NCI-H748 (cell line): ENCODE data around the gene DYSF.
A peak's percentile ranks its signal among the peaks of the same experiment; 100 is the strongest.

ENCODE experiments used
- DNase-seq: peaks from one replicate; lab custom pipeline; 2025; ENCODE audit not compliant: unreplicated experiment; lab: John Stamatoyannopoulos, UW

DYSF gene

DNA sequence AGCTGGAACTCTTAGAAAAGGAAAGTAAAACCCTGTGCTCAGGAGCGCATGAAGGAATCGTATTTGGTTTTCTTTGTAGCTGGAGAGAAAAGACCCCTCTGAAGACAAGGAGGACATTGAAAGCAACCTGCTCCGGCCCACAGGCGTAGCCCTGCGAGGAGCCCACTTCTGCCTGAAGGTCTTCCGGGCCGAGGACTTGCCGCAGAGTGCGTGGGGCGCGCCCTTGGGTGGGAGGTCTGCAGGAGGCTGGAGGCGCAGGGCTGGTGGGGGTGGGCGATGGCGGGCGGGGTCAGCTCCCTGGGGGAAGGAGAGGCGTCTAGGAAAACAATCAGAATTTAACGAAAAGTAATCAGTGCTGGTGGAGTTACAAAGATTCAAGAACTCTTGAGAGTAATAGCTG is 72.8 kb downstream of the DYSF start:
- DNase-seq, result no peak

DNA sequence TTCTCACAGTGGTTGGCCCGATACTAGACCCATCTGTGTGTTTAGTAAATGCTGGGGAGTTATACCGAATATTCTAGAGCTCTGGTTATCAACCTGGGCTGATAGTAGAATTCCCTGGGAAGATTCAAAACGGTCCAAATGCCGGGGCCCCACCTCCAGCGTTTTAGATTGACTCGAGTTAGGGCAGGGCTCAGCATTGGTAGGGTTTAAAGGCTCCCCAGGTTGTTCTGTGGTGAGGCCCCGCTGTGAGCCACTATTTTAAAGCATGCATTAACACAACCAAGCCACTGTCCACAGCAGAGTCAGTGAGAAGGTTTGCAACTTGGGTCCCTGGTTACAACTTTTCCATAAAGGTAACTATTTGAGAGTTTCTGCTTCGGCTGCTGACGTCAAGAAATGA is 73.6 kb downstream of the DYSF start:
- no peak for DNase-seq

DNA sequence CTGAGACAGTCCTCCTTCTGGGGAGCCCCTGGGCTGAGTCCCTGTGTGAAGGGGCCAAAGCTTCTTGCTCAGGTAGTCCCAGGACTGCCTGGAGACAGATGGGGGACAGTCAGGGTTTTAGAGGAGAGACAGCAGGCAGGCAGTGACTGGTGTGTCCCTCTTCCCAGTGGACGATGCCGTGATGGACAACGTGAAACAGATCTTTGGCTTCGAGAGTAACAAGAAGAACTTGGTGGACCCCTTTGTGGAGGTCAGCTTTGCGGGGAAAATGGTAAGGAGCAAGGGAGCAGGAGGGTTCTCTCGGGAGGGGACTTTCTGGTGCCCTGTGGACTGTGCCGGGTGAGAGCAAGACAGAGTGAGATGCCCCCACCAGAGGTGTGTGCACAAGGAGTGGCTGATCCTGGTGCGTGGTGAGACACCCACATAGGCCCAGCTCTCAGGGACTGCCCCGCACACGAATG is 74.8 kb downstream of the DYSF start:
- no peak for DNase-seq

DNA sequence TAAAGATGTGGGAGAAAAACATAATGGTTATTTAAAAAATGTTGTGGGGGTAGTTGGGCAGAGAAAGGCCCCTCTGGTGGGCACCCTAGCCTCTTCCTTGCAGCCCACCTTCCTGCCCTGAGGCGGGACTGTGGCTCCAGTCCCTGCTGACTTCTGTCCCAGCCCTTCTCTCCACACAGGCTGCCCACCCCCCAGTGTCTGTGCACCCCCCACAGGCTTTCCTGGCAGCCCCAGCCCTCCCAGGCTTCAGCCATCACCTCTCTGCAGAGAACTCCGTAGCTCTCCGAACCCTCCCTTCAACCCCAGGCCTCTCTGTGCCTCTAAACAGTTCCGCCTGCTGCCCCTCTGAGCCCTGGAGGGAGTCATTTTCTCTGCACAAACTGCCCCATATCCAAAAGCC is 75.4 kb downstream of the DYSF start:
- DNase-seq, result no peak

DNA sequence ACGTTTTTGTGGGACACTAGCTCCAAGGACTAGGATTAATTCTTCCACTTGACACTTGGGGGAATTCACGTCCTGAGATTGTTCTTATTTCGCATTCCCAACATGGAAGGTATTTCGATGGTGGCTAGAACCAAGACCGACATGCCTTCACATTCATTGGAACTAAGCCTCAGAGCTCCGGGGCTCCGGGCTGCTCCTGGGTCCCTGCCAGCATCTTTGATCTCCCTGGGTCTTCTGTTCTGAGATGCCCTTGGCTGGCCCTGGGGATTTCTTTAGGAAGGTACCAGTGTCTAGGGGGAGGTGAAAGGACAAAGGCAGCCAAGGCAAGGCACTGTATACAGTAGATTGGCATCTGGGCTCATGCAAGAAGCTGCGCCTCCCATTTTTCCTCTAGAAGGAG is 76.8 kb downstream of the DYSF start:
- DNase-seq, result no peak

DNA sequence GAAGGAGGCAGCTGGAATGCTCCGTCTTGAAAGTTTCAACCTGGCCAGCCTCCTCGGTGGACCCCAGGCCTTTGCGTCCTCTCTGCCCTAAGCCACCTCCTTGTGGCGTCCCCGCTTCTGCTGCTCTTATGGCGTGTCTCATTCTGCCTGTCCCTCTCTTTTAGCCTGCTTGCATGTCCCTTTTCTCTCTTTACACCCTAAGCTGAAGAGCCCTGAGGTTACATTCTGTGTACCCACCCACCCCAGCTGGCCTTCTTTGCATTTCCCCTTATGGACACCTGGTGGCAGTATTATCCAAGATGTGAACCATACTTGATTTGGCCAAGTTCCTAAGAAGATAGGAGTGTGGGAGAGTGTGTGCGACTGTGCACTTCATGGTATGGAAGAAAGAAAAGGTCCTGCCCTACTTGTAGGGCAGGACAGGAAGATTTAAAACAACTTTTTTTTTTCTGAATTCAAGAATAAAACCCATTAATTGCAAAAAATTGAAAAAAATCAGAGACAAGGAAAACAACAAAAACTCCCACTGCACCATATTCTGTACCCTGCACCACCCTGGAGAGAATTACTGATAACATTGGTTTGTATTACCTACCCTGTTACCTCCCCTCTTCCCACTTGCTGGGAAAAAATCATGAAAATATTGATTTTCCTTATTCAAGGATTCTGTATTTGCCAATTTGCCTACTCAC is 77.4 kb downstream of the DYSF start:
- DNase-seq, result peak; percentile 46

DNA sequence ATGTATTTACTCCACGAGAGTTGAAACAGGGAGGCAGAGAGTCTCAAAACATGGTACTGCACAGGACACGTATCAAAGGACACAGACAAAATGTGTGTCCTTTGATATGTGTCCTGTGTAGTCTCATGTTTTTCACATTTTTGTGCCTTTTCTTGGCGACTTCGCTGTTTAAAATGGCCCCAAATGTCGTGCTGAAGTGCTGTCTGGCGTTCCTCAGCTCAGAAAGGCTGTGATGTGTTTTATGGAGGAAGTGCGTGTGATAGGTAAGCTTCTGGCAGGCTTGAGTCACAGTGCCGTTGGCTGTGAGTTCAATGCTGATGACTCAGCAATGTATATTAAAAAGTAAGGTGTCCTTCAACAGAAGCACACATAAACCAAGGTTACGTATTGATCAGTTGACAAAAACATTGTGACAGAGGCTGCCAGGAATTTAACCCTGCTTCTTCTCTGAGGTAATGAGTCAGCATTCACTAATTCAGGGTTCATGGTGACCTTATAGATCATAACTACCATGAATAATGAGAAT is 78.2 kb downstream of the DYSF start:
- no peak for DNase-seq

DNA sequence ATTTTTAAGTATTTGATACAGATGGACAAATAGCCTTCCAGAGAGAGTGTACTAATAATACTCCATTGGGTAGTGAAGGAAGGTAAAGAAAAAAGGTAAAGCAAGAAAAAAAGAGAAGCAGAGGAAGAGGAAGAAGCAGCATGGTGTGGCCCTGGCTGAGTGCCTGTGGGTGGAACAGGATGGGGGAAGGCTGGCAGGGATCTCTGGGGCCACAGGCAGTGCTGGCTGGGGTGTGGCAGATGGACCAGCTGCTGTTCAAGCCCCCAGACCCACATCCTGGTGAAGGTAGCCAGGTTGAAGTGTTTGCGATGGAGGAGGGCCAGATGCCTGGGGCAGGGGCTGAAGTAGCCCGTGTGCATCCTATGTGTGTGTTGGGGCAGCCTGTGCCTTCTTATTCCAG is 79.0 kb downstream of the DYSF start:
- no peak for DNase-seq

DNA sequence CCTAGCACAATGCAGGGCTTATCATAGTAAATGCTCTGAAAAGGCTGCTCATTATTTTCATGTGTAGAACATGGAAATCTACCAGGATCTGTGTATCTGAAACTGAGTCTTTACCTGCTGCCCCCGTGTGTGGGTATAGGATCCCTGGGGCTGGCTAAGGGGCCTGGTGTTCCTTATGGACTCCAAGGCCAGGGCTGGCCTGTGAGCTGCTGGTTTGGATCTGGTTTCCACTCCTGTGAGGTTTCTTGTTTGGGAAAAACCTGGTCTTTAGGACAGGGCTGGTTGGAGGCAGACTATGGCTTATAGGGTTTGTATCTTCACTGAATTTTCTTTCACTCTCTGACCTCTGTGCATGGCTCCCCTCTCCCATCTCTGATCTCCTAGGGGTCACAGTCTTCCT is 80.8 kb downstream of the DYSF start:
- no peak for DNase-seq

DNA sequence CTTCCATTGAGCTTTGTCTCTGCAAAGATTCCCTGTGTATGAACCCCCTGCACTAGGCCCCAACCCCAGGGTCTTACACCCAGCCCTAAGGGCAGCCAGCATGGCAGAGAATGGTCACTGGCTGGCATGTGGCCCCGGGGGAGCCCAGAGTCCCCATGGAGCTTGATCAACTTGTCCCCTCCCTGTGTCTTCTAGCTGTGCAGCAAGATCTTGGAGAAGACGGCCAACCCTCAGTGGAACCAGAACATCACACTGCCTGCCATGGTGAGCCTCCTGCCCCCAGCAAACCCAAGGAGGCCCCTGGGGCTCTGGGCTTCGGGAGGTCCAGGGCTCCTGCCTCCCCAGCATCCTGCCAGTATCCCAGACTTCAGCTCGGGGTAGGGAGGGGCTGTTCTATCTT is 81.5 kb downstream of the DYSF start:
- DNase-seq, result no peak

DNA sequence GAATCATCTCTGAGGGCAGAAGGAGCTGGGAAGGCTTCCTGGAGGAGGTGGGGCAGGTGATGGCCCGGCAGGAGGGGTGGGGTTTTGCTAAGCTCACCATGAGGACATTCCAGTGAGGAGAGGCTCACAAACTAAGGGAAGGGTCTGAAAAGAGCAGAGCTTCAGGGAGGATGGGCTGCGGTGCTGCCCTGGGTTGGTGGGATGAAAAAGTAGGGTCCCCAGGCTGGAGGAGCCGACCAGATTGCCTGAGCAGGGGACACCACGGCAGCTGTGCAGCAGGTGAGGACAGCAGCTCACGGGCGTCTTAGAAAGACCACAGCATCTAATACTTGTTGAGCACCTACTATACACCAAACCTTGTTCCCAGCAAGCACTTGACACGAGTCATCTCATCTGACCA is 82.2 kb downstream of the DYSF start:
- DNase-seq, result no peak

DNA sequence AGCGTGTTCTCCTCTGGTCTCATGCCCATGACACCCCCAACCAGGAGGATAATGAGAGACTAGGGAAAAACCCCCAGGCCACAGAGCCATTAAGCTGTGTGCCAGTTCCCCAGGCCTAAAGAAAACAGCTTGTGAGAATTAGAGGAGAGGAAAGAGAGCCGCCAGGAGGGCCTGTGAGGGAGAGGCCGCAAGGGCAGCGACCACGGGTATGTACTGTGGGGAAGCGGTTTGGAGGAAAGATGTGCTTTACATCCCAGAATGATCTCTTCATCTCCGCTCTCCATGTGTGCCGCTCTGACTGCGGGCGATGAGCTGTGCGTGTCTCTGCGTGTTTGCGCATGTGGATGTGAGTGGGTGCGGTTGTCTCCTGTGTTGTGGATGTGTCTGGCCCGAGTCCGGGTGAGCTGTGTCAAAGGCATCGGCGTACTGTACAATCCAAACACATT is 82.9 kb downstream of the DYSF start:
- no peak for DNase-seq

DNA sequence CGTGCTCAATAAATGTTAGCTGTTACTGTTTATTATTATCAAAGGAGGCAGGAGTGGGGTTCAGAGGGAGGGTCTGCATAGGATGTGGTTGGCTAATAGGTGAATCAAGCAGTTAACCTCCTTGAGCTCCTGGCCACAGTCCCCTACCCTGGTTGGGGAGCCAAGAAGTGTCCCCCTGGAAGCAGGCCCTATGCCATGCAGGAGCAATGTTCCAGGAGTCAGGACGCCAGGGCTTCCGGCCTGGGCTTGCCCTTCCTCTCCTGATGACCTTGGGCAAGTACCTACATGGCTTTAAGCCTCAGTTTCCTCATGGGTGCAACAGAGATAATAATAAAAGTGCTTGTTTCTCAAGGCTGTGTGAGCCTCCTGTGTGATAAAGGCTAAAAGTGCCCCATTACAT is 84.9 kb downstream of the DYSF start:
- DNase-seq, result no peak

DNA sequence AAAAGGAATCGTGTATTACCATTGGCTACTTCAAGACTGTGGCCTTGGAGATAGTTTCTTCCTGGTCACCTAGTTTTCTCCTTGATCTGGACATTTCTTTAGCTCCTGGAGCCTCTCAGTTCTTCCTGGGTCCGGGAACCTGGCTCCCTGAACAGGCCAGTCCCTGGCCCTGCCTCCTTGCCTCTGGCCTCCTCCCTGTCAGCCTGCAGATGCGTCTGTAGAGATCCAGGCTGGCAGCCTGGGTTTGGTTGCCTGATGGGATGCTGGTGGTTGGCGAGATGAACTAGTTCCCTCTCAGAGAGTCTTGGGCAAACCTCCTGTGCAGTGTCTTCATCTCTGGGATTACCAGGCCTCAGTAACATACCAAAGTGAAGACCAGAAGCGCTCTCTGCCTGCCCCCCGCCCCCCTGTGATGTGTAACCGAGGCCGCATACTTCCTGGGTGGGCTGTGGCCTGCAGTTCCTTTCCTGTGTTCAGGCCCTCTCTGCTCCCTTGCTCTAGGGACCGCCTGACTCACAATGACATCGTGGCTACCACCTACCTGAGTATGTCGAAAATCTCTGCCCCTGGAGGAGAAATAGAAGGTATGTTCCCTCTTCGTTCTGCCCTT is 85.4 kb downstream of the DYSF start:
- no peak for DNase-seq

DNA sequence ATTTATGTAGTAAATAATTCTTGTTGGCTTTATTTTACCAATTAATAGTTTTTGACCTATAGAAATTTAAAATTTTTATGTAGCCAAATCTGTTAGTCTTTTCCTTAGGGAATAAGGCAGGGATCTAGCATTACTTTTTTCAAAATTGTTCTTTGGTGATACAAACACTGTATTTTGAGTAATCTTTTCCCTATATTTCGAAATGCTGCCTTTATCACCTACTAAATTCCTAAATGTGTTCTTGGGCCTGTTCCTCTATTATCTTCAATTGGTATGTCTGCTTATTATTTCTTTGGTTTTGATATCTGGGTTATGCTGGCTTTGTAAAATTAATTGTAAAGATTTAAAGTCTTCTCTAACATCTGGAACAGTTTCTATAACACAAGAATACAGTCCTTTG is 87.5 kb downstream of the DYSF start:
- DNase-seq, result no peak

DNA sequence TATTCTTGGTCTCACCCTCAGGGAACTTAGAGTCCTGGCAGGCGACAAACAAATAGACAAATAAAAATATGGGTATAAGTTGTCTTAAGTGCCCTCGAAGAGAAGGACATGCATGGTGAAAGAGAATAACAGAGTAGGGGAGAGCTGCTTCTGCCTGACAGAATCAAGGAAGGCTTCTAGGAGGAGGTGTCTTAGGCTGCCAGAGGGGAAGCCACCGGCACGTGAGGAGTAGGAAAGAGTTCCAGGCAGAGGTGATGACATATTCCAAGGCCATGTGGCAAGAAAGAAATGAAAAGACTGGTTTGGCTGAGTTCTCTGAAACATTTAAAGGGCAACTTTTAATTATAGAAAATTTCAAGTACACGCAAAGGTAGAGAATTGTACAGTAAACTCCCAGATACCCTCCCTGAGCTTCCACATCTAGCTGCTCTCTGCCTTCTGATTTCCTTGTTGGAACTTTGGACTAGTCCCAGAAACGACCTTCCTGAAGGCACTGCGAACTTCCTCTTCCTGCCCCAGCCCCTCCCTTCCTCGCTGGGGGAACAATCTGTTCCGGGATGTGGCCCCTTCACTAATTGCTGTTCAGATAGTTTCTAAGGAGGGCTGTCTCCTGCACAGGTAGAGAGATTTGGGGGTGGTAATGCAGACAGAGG is 91.7 kb downstream of the DYSF start:
- no peak for DNase-seq

DNA sequence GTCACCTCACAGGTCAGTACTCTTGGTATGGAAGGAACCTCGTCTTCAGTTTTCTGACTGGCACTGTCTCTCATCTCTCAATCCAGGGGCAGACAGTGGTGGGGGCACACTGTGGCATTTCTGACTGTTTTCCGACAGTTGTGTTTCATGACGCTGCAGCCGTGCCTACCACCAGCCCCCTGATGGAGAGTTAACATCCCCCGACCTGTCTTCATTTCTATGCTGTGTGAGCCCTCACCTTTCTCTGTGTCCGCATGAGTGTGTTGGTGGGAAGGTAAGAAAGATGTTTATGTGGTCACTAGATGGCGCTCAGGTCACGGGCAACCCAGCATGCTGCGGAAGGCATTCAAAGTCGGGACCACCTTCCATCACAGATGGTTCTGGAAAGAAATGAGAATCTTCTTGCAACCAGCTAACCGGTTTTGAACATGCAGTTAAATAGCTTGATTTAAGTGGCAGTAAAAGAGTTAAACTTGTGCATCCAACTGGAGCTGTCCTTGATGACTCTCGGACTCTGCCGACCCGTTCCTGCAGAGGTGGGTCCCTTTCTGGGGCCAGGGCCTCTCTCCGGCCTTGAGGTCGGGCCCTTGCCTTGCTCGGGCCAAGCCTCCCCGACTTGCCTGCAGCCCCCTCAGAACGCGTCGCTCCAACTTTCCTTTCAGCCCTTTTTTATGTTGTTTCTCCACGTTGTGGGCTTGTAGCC is 92.4 kb downstream of the DYSF start:
- peak; percentile 56 for DNase-seq

DNA sequence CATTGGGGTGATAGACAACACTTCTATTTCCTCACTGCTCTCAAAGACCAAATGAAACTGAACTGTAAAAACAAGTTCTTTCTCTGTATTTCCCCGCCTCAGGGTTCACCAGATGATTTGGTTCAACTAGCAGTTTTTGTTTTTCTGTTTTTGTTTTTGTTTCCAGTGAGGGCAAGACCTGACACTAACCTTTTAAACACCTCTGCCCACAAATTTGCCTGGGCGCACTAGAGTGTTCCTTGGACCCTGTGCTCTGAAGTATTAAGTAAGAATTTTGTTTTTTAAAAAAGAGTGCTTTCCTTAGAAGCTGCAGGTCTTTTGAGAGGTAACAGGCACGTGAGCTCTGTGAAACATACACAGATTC is 92.9 kb downstream of the DYSF start:
- no peak for DNase-seq

DNA sequence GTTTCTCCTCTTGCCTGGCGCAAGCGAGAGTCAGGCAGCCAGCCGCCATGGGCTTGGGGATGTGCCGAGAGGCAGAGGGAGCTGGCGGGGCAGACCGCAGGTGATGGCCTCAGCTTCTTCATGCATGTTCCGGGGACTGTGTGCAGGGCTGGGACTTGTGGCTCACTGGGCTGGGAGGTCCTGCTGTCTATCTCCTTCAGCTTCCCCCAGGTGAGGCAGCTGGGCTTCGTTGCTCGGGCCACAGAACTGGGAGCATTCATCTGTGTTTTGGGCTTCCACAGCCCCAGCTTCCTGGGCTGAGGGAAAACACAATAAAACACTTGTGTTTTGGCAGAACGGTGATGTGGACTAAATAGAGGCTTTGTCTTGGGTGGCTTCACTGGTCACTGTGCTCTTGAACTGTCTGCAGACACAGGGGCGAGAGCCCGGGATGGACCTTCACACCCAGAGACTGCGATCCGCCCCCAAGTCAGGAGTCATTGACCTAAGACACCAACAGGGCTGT is 93.5 kb downstream of the DYSF start:
- DNase-seq, result no peak

DNA sequence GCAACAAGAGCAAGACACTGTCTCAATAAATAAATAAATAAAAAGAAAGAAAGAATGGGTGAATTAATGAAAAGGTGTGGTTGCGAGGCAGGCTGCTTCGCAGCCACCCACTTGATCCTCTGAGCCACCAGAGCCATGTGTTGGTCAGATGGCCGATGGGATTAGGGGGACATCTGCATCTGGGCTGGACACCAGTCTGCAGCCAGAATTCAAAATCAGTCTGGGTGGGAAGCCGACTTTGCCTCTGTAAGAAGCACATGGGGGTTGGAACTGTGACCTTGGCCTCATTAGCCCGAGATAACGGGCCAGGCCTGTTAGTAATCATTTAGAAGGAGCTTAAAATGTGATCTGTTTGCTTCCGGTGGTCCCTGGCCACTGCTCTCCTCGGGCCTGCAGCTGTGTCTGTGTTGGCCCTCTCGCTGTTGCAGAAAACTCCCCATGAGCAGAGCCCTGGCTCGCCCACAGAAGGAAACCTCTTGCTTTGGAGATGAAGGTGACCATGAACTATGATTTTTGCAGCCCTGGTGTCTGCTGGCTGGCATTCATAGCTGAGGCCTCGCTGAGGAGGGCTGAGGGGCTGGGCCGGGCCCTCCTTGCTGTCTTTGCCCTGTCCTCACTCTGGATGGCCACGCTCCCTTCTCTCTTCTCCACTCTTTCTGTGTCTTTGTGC is 94.4 kb downstream of the DYSF start:
- DNase-seq, result no peak
